Thymus (tissue), 11 donors: ENCODE measurements around the gene WDR7. TPM values are rescaled to one million over a fixed set of nuclear protein-coding genes. Genes with fewer than 3 reads are reported as not detected.

ENCODE experiments used
- DNase-seq, 9 donors: peaks; one replicate each; pipeline ENCODE4 v3.0.0-alpha.2; 2013; ENCODE audit warnings: low spot score in 9 of 9, low read depth in 6 of 9, missing footprints in 1 of 9
- H3K27ac ChIP-seq, 2 donors: one replicate each; pipeline ENCODE4 v1.5.1; 2013; ENCODE audit warnings: control low read depth in 1 of 2, low read depth in 1 of 2, low read length in 1 of 2, mild to moderate bottlenecking in 1 of 2, moderate library complexity in 1 of 2
- H3K27me3 ChIP-seq, 2 donors: one replicate each; pipeline ENCODE4 v1.5.1; 2013; ENCODE audit warnings: low read length in 1 of 2; ENCODE audit not compliant: control insufficient read depth in 2 of 2, insufficient read depth in 1 of 2
- H3K36me3 ChIP-seq, 2 donors: one replicate each; pipeline ENCODE4 v1.5.1; 2013; ENCODE audit warnings: low read length in 1 of 2, mild to moderate bottlenecking in 1 of 2, moderate library complexity in 1 of 2; ENCODE audit not compliant: control insufficient read depth in 2 of 2, insufficient read depth in 2 of 2
- H3K4me1 ChIP-seq, 2 donors: one replicate each; pipeline ENCODE4 v1.5.1; 2013; ENCODE audit warnings: low read length in 2 of 2; ENCODE audit not compliant: control insufficient read depth in 2 of 2, insufficient read depth in 2 of 2
- H3K4me3 ChIP-seq, 2 donors: one replicate each; pipeline ENCODE4 v1.5.1; 2013; ENCODE audit warnings: low read length in 2 of 2, control low read depth in 1 of 2, mild to moderate bottlenecking in 1 of 2
- H3K9me3 ChIP-seq, 2 donors: one replicate each; pipeline ENCODE4 v1.5.1; 2013; ENCODE audit warnings: low read length in 1 of 2, mild to moderate bottlenecking in 1 of 2; ENCODE audit not compliant: control insufficient read depth in 2 of 2, insufficient read depth in 1 of 2
- WGBS: extraction: QIAGEN DNeasy Blood & Tissue Kit; methylation state at CpG from one replicate; pipeline ENCODE4 v1.1.7; 2013; 5-methylcytosine and 5-hydroxymethylcytosine counted together
- polyA plus RNA-seq: library from polyadenylated mRNA; stranded (reverse); fragments of 200-250 nt; gene quantifications from one replicate; pipeline ENCODE4 v1.2.3, GENCODE V29; 2013
- total RNA-seq: library from RNA; stranded (reverse); fragments of 120-200 nt; gene quantifications from one replicate; pipeline ENCODE4 v1.2.4, GENCODE V29; 2013
- donor health status: healthy.

WDR7 gene
- total and polyA plus RNA-seq, 2 donors, result 9.0 to 20.5 TPM

DNA sequence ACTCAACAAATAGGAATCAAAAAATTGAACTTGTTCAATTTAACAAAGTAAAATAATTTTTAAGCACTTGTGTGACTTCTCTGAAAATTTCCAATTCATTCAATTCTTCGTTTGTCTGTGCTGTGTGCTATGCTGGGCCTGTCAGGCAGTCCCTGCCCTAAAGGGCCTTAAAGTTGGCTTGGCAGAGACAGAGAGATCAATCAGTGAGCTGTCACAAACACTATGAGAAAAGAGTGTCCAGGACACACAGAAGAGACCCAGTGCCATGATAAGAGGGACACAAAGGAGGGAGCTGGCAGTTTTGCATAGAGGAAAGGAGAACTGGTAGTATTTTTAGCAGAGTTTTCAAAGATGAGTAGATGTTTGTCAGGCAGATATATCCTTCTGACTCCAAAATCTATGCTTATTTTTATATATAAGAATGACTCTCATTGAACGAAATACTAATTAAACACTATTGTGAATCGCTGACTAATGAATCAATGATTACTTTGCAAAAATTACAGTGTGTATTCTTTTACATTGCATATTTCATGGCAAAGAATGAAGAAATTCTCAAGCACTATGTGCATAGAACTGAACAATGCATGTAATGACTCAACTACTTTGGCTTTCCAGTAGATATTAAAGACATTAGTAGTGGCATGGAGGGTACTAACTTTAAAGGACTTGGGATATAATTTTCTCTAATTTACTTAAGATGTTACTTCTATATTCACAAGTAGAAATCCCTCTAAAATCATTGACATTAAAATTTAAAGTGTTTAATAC, 302.5 kb downstream of the WDR7 start:
- H3K4me1 ChIP-seq, result no peaks in the 10 kb centered on the region
- no peaks in the 10 kb centered on the region for H3K9me3 ChIP-seq
- H3K27ac ChIP-seq, result no peak overlapping the region
- DNase-seq, result no peak
- H3K4me3 ChIP-seq, result no peak overlapping the region
- no peaks in the 10 kb centered on the region for H3K36me3 ChIP-seq
- whole genome bisulfite sequencing, result 99% methylated on average over 3 of the region's 3 CpGs
- no peaks in the 10 kb centered on the region for H3K27me3 ChIP-seq

DNA sequence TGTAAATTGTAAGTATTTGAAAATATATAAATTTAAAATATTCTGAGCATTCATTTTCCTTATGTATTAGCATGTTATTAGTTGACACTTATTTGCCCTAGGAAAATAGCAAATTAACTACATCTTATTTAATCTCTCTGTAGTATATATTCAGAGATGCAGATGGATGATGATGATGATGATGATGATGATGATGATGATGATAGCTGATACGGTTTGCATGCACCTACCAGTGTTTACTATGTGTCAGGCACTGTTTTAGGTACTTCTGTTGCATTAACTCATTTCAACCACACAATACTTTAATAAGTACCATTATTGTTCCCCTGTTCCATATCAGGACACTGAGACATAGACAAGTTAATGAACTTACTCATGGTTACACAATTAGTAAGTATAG, 304.3 kb downstream of the WDR7 start:
- Histone ChIP-seq H3K27me3 (no peaks in the 10 kb centered on the region), H3K4me3 (no peak overlapping the region), H3K9me3 (no peaks in the 10 kb centered on the region), H3K4me1 (no peaks in the 10 kb centered on the region), H3K27ac (no peak overlapping the region), H3K36me3 (no peaks in the 10 kb centered on the region)
- DNase-seq, result no peak
- WGBS, result 100% methylated on average over 1 of the region's 1 CpG

DNA sequence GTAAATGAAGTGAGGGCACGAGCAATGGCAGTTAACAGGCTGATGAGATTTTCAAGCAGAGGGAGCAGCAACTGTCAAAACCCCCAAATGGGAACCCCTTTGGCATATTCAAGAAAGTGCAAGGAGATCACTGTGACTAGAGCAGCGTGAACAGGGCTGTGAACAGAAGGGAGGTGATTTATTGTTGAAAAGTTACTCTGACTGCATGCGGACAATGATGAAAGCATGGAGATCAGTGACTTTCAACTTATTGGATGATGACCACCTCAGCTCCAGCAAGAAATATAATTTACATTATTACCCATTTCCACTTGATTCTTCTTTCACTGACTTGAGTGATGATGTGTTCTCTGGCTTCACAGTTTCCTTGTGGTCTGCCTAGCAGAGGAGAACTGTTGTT, 308.0 kb downstream of the WDR7 start:
- Histone ChIP-seq H3K9me3 (no peaks in the 10 kb centered on the region), H3K27me3 (no peaks in the 10 kb centered on the region), H3K27ac (no peak overlapping the region), H3K4me3 (no peak overlapping the region), H3K36me3 (no peaks in the 10 kb centered on the region), H3K4me1 (no peaks in the 10 kb centered on the region)
- DNase-seq, result no peak
- 97% methylated on average over 3 of the region's 3 CpGs for WGBS

DNA sequence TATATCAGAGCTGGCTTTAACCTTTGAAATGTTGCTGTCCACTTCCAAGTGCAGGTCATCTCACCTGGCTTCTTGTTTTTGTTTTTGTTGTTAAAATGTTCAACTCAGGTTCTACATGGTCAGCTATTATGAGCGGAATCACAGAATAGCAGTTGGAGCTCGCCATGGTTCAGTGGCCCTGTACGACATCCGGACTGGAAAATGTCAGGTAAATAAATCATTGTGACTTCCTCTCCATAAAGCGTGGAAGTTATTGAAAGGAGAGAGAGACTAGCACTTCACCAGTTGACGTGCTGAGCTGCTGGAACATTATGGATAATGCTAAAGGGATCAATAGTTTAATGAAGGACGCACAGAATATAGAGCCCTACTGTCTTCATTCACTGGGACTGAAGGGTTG, 311.2 kb downstream of the WDR7 start:
- no peaks in the 10 kb centered on the region for H3K4me1 ChIP-seq
- no peaks in the 10 kb centered on the region for H3K9me3 ChIP-seq
- no peak overlapping the region for H3K27ac ChIP-seq
- WGBS, result 93% methylated on average over 7 of the region's 7 CpGs
- DNase-seq, result no peak
- no peaks in the 10 kb centered on the region for H3K36me3 ChIP-seq
- H3K27me3 ChIP-seq, result no peaks in the 10 kb centered on the region
- no peak overlapping the region for H3K4me3 ChIP-seq

DNA sequence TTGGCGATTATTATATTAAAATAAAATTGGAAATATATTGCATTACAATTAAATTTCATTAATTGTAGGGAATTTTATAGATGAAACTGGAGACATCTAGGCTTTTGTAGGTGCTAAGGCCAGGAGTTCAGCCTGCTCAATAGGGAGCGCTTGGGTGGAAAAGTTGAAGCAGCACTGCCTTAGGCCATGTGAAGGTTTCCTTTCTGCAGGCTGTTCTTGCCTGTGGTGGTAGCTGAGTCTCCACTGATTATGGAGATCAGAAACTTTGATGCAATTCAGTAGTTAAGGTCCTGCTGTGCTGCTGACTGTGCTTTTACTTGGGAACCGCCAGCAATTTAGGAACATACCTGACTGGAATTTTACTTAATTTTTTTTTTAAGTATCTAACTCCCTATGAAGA, 315.9 kb downstream of the WDR7 start:
- H3K4me1 ChIP-seq, result no peaks in the 10 kb centered on the region
- WGBS, result 97% methylated on average over 3 of the region's 3 CpGs
- H3K27me3 ChIP-seq, result no peaks in the 10 kb centered on the region
- DNase-seq, result no peak
- H3K36me3 ChIP-seq, result no peaks in the 10 kb centered on the region
- no peaks in the 10 kb centered on the region for H3K9me3 ChIP-seq
- H3K27ac ChIP-seq, result no peak overlapping the region
- H3K4me3 ChIP-seq, result no peak overlapping the region

DNA sequence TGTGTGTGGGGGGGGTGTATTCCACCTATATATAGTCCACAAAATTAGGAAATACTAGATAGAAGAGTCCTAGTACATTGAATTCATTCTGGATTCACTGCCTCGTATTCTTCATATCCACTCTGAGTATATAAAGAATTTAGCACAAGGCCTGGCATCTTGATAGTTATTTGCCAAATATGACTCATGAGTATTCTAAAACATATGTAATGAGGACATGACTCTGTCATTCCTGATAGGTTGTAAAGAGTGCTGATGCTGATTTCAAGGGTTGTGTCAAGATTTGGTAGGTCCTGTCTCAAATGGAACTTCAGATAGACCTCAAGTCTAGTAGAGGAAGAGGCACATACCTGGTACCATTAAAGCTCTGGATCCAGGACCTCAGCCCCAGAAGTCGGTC, 322.3 kb downstream of the WDR7 start:
- DNase-seq, result no peak
- Histone ChIP-seq H3K4me1 (no peaks in the 10 kb centered on the region), H3K27ac (no peak overlapping the region), H3K9me3 (no peaks in the 10 kb centered on the region), H3K27me3 (no peaks in the 10 kb centered on the region), H3K36me3 (no peaks in the 10 kb centered on the region), H3K4me3 (no peak overlapping the region)
- WGBS, result 97% methylated on average over 2 of the region's 2 CpGs

DNA sequence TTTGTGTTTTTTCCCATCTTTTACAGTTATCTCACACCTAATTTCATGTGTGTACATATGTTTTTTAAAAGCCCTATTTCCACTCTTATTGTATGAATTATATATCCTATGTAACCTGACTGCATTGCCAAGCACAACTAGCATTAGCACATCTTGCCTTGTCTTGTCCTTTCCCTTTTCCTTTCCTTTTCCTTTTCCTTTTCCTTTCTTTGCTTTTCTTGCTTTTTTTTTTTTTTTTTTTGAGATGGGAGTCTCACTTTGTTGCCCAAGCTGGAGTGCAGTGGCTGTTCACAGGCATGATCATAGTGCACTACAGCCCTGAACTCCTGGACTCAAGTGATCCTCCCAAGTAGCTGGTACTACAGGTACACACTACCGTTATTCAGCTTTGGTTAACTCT, 323.0 kb downstream of the WDR7 start:
- Histone ChIP-seq H3K4me1 (no peaks in the 10 kb centered on the region), H3K36me3 (no peaks in the 10 kb centered on the region), H3K4me3 (no peak overlapping the region), H3K27me3 (no peaks in the 10 kb centered on the region), H3K9me3 (no peaks in the 10 kb centered on the region), H3K27ac (no peak overlapping the region)
- DNase-seq, result no peak
- 99% methylated on average over 1 of the region's 1 CpG for WGBS

DNA sequence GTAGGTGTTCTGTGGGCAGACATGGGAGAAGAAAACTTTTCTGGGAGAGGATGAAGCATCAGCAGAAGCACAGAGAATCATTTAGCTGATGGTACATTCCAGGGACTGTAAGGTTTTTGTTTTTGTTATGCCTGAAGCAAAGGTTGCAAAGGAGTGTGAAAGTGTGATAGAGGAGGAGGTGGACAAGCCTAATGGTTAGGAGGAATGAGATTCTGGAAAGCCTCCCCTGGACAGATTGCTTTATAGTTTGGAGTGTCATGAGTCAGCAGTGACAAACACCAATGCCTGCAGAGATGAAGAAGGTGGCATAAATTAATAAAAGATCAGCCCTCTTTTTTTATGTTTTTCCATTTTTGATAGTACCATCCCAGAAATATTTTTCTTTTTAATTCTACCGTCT, 324.1 kb downstream of the WDR7 start:
- H3K27me3 ChIP-seq, result no peaks in the 10 kb centered on the region
- H3K36me3 ChIP-seq, result no peaks in the 10 kb centered on the region
- DNase-seq, result no peak
- H3K4me3 ChIP-seq, result no peak overlapping the region
- WGBS, result 95% methylated on average over 1 of the region's 1 CpG
- no peaks in the 10 kb centered on the region for H3K4me1 ChIP-seq
- no peak overlapping the region for H3K27ac ChIP-seq
- H3K9me3 ChIP-seq, result no peaks in the 10 kb centered on the region

DNA sequence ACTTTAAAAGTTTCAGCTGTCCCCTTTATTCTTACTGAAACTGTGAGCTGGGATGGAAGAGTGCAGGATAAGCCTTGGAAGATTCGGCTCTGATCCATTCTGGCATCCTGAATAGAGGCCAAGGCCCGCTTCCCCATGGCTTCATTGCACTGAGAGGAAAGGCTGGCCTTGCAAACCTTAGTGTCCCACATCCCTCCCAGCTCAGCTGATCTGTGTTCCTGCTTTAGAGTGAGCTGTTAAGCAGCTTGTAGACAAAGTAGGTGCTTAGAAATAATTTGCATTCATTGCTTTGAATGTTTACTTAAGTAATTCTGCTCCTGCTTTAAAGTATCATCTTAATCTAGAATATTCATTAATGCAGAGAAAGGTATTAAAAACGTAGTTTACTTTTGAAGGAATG, 326.1 kb downstream of the WDR7 start:
- no peak for DNase-seq
- Histone ChIP-seq H3K27ac (no peak overlapping the region), H3K9me3 (no peaks in the 10 kb centered on the region), H3K4me1 (no peaks in the 10 kb centered on the region), H3K27me3 (no peaks in the 10 kb centered on the region), H3K4me3 (no peak overlapping the region), H3K36me3 (no peaks in the 10 kb centered on the region)
- WGBS, result 98% methylated on average over 3 of the region's 3 CpGs
